Left ventricle myocardium superior (tissue), 1 donor: ENCODE data around the gene LEF1. TPM values are rescaled to one million over a fixed set of nuclear protein-coding genes. Genes with fewer than 3 reads are reported as not detected.
"Not testable (repeated sequence)": the region's sequence is repeated elsewhere in the genome, so short reads cannot be mapped to it uniquely, and the experiment has no call there.

Source experiments
- ATAC-seq: fragments of 200-7000 bp; cut with Tn5 transposase; one replicate; pipeline ENCODE4 v1.9.1; 2020; ENCODE audit warnings: mild to moderate bottlenecking, moderate library complexity
- DNase-seq: peaks from one replicate; pipeline ENCODE4 v3.0.0-alpha.2; 2020
- intact Hi-C: fragments of 100-400 bp; cut with micrococcal nuclease; formaldehyde crosslinking; loops from one replicate; pipeline ENCODE4 v1.11.0; 2022
- total RNA-seq: library from RNA; stranded (reverse); fragmentation: NEBNext Ultra II Directional; extraction: Animal tissue kit (Norgen Biotek cat#: 25700); gene quantifications from one replicate; pipeline ENCODE4 v1.2.1, GENCODE V29; 2021
- donor health status: DM: no; HTN: yes; CAD: no; lungs with severe emphysema.

The LEF1 gene
- total RNA-seq, 1 donor from 2014 or later: 0.47 TPM

- intact Hi-C loops: no loop called here
- ATAC-seq (no peak), DNase-seq (no peak)
Observed at GRCh38 chr4:108087293-108087967, 81.3 kb downstream of the LEF1 start.

DNA sequence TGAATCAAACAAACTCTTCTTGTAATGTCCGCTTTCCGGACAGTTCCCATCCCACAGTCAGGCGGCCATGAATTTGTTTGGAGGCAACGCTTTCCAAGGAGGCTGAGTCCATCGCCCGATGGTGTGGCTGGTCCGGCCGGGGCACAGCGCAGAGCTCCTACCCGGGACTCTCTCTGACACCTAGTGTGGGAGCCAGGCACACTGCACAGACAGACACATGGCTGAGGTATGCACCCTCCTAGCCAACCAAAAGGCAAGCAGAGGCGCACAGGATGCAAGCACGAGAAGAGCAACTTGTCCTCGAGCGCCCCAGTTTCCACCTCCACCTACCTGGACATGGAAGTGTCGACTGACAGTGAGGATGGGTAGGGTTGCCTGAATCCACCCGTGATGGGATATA is 87.5 kb downstream of the LEF1 start:
- ATAC-seq (no peak), DNase-seq (no peak)
- intact Hi-C loops: no loop called here

GRCh38 chr4:108080747-108081146 is 88.0 kb downstream of the LEF1 start:
- intact Hi-C loops: no loop called here
- no peak for ATAC-seq

DNA sequence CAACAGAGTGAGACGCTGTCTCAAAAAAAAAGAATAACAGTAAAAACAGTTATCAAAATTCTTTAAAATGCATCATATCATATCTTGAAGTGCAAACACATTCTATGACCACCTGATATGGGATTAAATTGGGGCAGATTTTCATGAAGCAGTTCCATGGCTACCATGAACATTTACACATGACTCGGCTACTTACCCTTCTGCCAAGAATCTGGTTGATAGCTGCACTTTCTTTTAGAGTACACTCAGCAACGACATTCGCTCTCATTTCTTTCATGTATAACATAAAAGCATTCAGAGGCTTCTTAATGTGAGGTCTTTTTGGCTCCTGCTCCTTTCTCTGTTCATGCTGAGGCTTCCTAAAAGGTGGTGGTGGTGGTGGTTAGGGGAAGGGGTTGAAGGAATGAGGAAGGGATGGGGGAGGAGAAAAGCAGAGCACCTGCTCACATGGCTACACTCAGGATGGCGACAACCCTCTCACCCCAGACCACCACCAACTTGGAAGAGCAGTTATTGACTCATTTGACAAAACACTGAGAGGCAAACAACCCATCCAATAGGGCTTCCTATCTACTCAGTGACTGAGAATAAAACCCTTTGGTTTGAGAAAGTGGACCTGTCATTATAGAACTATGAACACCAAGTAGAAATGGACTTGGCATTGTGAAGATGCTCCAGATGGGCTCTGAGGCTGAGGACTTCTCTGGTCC is 90.6 kb downstream of the LEF1 start:
- ATAC-seq (no peak), DNase-seq (no peak)
- intact Hi-C loops: no loop called here

More at GRCh38 chr4:108080747-108081146, 88.0 kb downstream of the LEF1 start:
- no peak for DNase-seq

DNA sequence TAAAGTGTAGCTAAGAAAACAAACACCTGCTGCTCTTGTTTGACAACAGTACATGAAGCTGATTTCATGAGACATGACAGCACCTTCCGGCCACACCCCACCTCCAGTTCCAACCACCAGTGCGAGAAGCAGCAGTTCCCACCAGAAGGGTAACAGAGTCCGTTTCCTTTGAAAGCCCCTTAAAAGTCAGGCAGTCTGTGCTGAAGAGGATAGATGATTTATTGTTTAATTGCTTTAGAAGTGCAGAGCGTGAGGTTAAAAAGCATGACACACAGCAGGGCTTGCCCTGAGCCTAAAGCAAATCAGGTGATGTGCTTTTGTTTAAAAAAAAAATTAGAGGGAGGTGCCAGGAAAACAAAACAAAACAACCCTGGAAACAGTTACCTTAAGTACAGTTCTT is 96.4 kb downstream of the LEF1 start:
- ATAC-seq (no peak), DNase-seq (no peak)
- intact Hi-C loops: no loop called here

DNA sequence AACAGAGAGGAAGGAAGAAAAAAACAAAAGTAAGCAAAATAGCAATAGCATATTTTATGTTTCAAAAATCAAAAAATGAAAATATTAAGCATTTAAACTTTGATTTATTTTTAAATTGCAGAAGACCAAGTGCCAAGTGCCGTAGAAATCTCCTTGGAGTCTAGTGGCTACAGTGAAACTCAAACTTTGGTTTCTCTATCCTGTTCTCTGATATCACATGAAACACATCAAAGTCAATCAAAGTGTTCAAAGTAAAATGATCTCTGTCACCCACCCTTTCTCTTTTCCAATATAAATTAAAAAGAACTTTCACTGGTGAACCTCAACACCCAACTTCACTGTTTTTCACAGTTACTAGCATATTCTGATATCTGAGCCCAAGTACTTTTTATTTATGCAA is 98.0 kb downstream of the LEF1 start:
- intact Hi-C loops: no loop called here
- no peak for DNase-seq
- ATAC-seq: no peak

DNA sequence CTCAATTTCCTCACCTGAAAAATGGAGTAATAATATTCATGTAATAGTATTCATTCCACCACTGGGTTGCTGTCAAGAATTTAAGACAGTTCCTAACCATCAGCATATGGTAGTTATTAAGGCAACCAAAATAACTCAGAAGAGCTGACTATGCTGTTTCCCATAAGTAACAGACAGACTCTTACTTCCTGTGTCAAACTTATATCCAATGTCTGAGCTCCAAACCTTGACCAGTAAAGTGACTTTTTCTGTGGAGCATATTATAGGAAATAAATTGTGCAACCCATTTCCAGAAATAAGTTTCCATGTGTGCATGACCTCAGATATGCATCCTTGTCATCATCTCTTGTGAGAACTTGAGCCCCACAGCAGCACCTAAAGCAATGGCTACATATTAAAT is 100.3 kb downstream of the LEF1 start:
- intact Hi-C loops: no loop called here
- no peak for ATAC-seq
- no peak for DNase-seq

DNA sequence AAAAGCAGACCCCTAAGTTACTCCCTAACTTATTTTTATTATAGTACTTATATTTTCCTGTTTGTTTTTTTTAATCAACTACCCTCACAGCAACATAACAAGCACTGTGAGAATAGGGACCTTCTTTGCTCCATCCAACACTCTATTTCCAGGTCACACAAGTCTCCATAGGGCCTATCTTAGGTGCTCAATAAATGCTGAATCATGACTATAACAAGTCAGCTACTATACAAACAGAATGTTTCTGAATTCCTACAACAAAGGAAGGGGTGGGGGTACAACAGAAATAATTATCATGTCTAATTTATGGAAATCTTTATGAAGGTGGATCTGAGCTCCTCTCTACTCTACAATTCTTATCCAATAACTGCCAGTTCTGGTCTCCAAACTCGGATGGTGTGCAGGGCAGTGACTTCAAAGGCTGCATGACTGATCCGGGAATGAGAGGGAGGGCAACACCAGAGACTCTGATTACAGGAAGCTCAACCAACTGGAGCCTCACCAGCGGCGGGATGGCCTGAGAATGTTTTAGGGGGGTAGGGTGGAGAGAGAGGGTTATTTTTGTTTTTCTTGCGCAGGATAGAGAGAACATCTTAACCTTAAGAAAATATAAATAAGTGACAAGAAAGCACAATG is 107.9 kb downstream of the LEF1 start:
- intact Hi-C loops: loop anchor here (5.0 kb wide), 1 partner anchor 101 kb away; no protein-coding TSS in a partner anchor
- DNase-seq: no peak
- ATAC-seq: no peak

GRCh38 chr4:108060164-108060563 is 108.6 kb downstream of the LEF1 start:
- peak; percentile 59 for ATAC-seq
- no peak for DNase-seq
- intact Hi-C loops: loop anchor here (5.0 kb wide), 1 partner anchor 102 kb away; no protein-coding TSS in a partner anchor

GRCh38 chr4:108058685-108059440 is 109.9 kb downstream of the LEF1 start:
- intact Hi-C loops: no loop called here
- no peak for DNase-seq
- ATAC-seq: no peak

DNA sequence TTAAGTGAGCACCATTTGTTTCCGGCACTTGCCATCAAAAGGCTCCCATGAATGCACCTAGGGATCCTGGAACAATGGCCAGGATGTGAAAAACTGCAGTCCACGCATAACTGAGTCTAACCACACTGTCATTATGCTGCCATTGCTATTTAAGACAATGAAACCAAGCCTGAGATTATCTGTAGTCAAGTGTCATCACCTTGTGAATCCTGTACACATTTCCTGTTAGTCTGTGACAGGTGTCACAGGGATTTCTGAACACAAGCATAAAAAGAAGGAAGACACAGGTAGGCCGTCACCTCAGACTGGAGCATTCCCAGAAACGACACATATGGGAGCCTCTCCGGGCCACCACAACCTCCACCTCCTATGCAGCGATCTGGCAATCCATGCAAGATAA is 112.3 kb downstream of the LEF1 start:
- intact Hi-C loops: no loop called here
- DNase-seq (no peak), ATAC-seq (no peak)

GRCh38 chr4:108055787-108056186 is 112.9 kb downstream of the LEF1 start:
- ATAC-seq (no peak), DNase-seq (no peak)
- intact Hi-C loops: no loop called here

- intact Hi-C loops: no loop called here
- DNase-seq (no peak), ATAC-seq (no peak)
Observed at GRCh38 chr4:108054025-108054638, 114.6 kb downstream of the LEF1 start.

GRCh38 chr4:108053251-108053711 is 115.5 kb downstream of the LEF1 start:
- intact Hi-C loops: no loop called here
- no peak for DNase-seq
- no peak for ATAC-seq

GRCh38 chr4:108052558-108053120 is 116.1 kb downstream of the LEF1 start:
- DNase-seq (no peak), ATAC-seq (no peak)
- intact Hi-C loops: no loop called here

- intact Hi-C loops: no loop called here
- ATAC-seq (no peak), DNase-seq (no peak)
Observed at GRCh38 chr4:108051343-108051742, 117.4 kb downstream of the LEF1 start.

- ATAC-seq, DNase-seq, intact Hi-C loops: not testable (repeated sequence)
Observed at GRCh38 chr4:108050166-108051111, 118.3 kb downstream of the LEF1 start.

DNA sequence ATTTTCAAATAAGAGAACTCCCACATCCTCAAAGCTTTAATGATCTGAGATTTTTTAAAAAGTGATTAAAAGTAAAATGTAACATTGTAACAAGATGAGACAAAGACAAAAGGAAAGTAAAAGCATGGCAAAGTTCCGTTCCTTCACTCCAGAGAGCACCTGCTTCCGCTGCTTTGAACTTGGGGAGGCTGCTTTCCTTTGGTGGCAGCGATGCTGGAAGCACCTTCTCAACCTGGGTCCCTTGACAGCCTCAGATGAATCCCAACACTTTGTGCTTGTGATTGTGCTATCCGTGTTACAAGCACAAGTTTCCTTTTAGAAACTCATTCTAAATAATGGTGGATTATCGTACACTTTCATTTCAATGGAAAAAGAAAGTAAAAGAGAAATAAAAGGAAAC is 119.3 kb downstream of the LEF1 start:
- DNase-seq: no peak
- intact Hi-C loops: no loop called here
- ATAC-seq: no peak
